ENCODE measurements around the gene ACTR1A. TPM values are rescaled to one million over a fixed set of nuclear protein-coding genes. Genes with fewer than 3 reads are reported as not detected.

ACTR1A gene
- polyA plus RNA-seq (2013, experiment 1 of 2) = 87.9 TPM
- polyA plus RNA-seq (2013, experiment 2 of 2) = 88.7 TPM

- Histone ChIP-seq H3K9me3 (ENCODE audit: control insufficient read depth, low read length) (no peaks in the 10 kb centered on the region), H3K23ac (ENCODE audit: low read length in 2 of 2) (no peak within 1 kb of the TSS), H2BK15ac (ENCODE audit: low read depth, poor library complexity, severe bottlenecking) (no peak within 1 kb of the TSS), H2BK120ac (ENCODE audit: low read depth, low read length) (peak within 1 kb of the TSS; percentile 50), H3K36me3 (ENCODE audit: control insufficient read depth in 1 of 2, insufficient read depth in 2 of 2, low read depth in 1 of 2, low read length in 2 of 2) (peaks cover 3 to 11% of the 10 kb centered on the region in 2 experiments), H3K4me2 (ENCODE audit: low read length, poor library complexity, severe bottlenecking) (peak within 1 kb of the TSS; percentile 70), H4K91ac (ENCODE audit: low read length) (no peak within 1 kb of the TSS), H3K4me1 (ENCODE audit: control insufficient read depth, insufficient read depth, low read depth, low read length) (peaks cover 13% of the 10 kb centered on the region), H3K27ac (ENCODE audit: low read length, poor library complexity, severe bottlenecking) (peak within 1 kb of the TSS; percentile 60), H3K9ac (ENCODE audit: low read length) (peak within 1 kb of the TSS; percentile 92), H3K4ac (ENCODE audit: low read depth in 1 of 2, low read length in 2 of 2) (peak within 1 kb of the TSS in 1 of 2 experiments; percentile 62), H2AFZ (ENCODE audit: low read depth, low read length) (peak within 1 kb of the TSS; percentile 16), H3K79me1 (replicated peaks; ENCODE audit: low read length, poor library complexity, severe bottlenecking) (peaks cover 15% of the 10 kb centered on the region), H4K8ac (ENCODE audit: low read length) (peak within 1 kb of the TSS; percentile 41), H3K4me3 (ENCODE audit: insufficient read depth in 1 of 2, low read depth in 1 of 2, low read length in 2 of 2) (peak within 1 kb of the TSS; percentile 76 to 91), H3K14ac (ENCODE audit: low read length in 2 of 2) (peak within 1 kb of the TSS in 1 of 2 experiments; percentile 50), H2AK5ac (ENCODE audit: low read length, severe bottlenecking) (no peak within 1 kb of the TSS), H3K27me3 (ENCODE audit: control insufficient read depth in 1 of 2, insufficient read depth in 1 of 2, low read length in 2 of 2) (no peaks in the 10 kb centered on the region), H2BK5ac (ENCODE audit: low read depth, low read length, poor library complexity, severe bottlenecking) (no peak within 1 kb of the TSS), H3K18ac (ENCODE audit: low read depth in 1 of 2, low read length in 2 of 2) (peak within 1 kb of the TSS; percentile 70 to 75), H2BK12ac (ENCODE audit: low read length in 2 of 2) (no peak within 1 kb of the TSS)
- WGBS = under 1% methylated on average over 38 of the region's 42 CpGs
- DNase-seq = peak; percentile 100
Measured at GRCh38 chr10:102502337-102503151, at the start of gene ACTR1A. Gene ACTR1A, minus strand, starts transcription at chr10:102502712. Its CDS starts 65 bp downstream, at chr10:102502647.

GRCh38 chr10:102550636-102551210 lies 48.2 kb upstream of the ACTR1A start:
- Histone ChIP-seq H3K23ac (ENCODE audit: low read length in 2 of 2) (no peak overlapping the region), H3K27me3 (ENCODE audit: control insufficient read depth in 1 of 2, insufficient read depth in 1 of 2, low read length in 2 of 2) (no peaks in the 10 kb centered on the region), H4K91ac (ENCODE audit: low read length) (no peak overlapping the region), H3K4me1 (ENCODE audit: control insufficient read depth, insufficient read depth, low read depth, low read length) (peaks cover 2% of the 10 kb centered on the region), H2AK5ac (ENCODE audit: low read length, severe bottlenecking) (no peak overlapping the region), H2AFZ (ENCODE audit: low read depth, low read length) (no peak overlapping the region), H3K14ac (ENCODE audit: low read length in 2 of 2) (no peak overlapping the region), H3K4me2 (ENCODE audit: low read length, poor library complexity, severe bottlenecking) (no peak overlapping the region), H3K36me3 (ENCODE audit: control insufficient read depth in 1 of 2, insufficient read depth in 2 of 2, low read depth in 1 of 2, low read length in 2 of 2) (peaks cover 16 to 28% of the 10 kb centered on the region in 2 experiments), H3K18ac (ENCODE audit: low read depth in 1 of 2, low read length in 2 of 2) (no peak overlapping the region), H3K79me1 (replicated peaks; ENCODE audit: low read length, poor library complexity, severe bottlenecking) (peaks cover 24% of the 10 kb centered on the region), H3K9me3 (ENCODE audit: control insufficient read depth, low read length) (no peaks in the 10 kb centered on the region), H3K4ac (ENCODE audit: low read depth in 1 of 2, low read length in 2 of 2) (no peak overlapping the region), H3K27ac (ENCODE audit: low read length, poor library complexity, severe bottlenecking) (no peak overlapping the region), H3K9ac (ENCODE audit: low read length) (no peak overlapping the region), H2BK5ac (ENCODE audit: low read depth, low read length, poor library complexity, severe bottlenecking) (no peak overlapping the region), H3K4me3 (ENCODE audit: insufficient read depth in 1 of 2, low read depth in 1 of 2, low read length in 2 of 2) (no peak overlapping the region), H2BK120ac (ENCODE audit: low read depth, low read length) (no peak overlapping the region), H4K8ac (ENCODE audit: low read length) (no peak overlapping the region), H2BK12ac (ENCODE audit: low read length in 2 of 2) (no peak overlapping the region), H2BK15ac (ENCODE audit: low read depth, poor library complexity, severe bottlenecking) (no peak overlapping the region)
- over 99% methylated on average over 9 of the region's 9 CpGs for WGBS
- no peak for DNase-seq

- H2BK120ac ChIP-seq (ENCODE audit: low read depth, low read length) = no peak overlapping the region
- H2BK12ac ChIP-seq (ENCODE audit: low read length in 2 of 2) = no peak overlapping the region
- H3K79me1 ChIP-seq (replicated peaks; ENCODE audit: low read length, poor library complexity, severe bottlenecking) = peaks cover 25% of the 10 kb centered on the region
- H2BK5ac ChIP-seq (ENCODE audit: low read depth, low read length, poor library complexity, severe bottlenecking) = no peak overlapping the region
- H3K4ac ChIP-seq (ENCODE audit: low read depth in 1 of 2, low read length in 2 of 2) = no peak overlapping the region
- no peaks in the 10 kb centered on the region for H3K27me3 ChIP-seq (ENCODE audit: control insufficient read depth in 1 of 2, insufficient read depth in 1 of 2, low read length in 2 of 2)
- H2BK15ac ChIP-seq (ENCODE audit: low read depth, poor library complexity, severe bottlenecking) = no peak overlapping the region
- no peak overlapping the region for H4K8ac ChIP-seq (ENCODE audit: low read length)
- H3K4me3 ChIP-seq (ENCODE audit: insufficient read depth in 1 of 2, low read depth in 1 of 2, low read length in 2 of 2) = no peak overlapping the region
- H3K4me1 ChIP-seq (ENCODE audit: control insufficient read depth, insufficient read depth, low read depth, low read length) = peaks cover 2% of the 10 kb centered on the region
- no peak overlapping the region for H3K14ac ChIP-seq (ENCODE audit: low read length in 2 of 2)
- no peak overlapping the region for H3K4me2 ChIP-seq (ENCODE audit: low read length, poor library complexity, severe bottlenecking)
- 100% methylated on average over 1 of the region's 1 CpG for WGBS
- no peak overlapping the region for H3K18ac ChIP-seq (ENCODE audit: low read depth in 1 of 2, low read length in 2 of 2)
- no peak overlapping the region for H2AK5ac ChIP-seq (ENCODE audit: low read length, severe bottlenecking)
- no peak overlapping the region for H3K27ac ChIP-seq (ENCODE audit: low read length, poor library complexity, severe bottlenecking)
- DNase-seq = no peak
- H3K23ac ChIP-seq (ENCODE audit: low read length in 2 of 2) = no peak overlapping the region
- no peak overlapping the region for H4K91ac ChIP-seq (ENCODE audit: low read length)
- peaks cover 16 to 28% of the 10 kb centered on the region in 2 experiments for H3K36me3 ChIP-seq (ENCODE audit: control insufficient read depth in 1 of 2, insufficient read depth in 2 of 2, low read depth in 1 of 2, low read length in 2 of 2)
- no peak overlapping the region for H2AFZ ChIP-seq (ENCODE audit: low read depth, low read length)
- no peak overlapping the region for H3K9ac ChIP-seq (ENCODE audit: low read length)
- H3K9me3 ChIP-seq (ENCODE audit: control insufficient read depth, low read length) = no peaks in the 10 kb centered on the region
Measured at GRCh38 chr10:102549549-102549948, 47.0 kb upstream of the ACTR1A start.

- Histone ChIP-seq H2BK12ac (ENCODE audit: low read length in 2 of 2) (no peak overlapping the region), H4K91ac (ENCODE audit: low read length) (peak overlapping the region; percentile 86), H3K14ac (ENCODE audit: low read length in 2 of 2) (no peak overlapping the region), H3K18ac (ENCODE audit: low read depth in 1 of 2, low read length in 2 of 2) (no peak overlapping the region), H3K27ac (ENCODE audit: low read length, poor library complexity, severe bottlenecking) (no peak overlapping the region), H2BK5ac (ENCODE audit: low read depth, low read length, poor library complexity, severe bottlenecking) (no peak overlapping the region), H2AFZ (ENCODE audit: low read depth, low read length) (no peak overlapping the region), H2AK5ac (ENCODE audit: low read length, severe bottlenecking) (no peak overlapping the region), H3K79me1 (replicated peaks; ENCODE audit: low read length, poor library complexity, severe bottlenecking) (peaks cover 25% of the 10 kb centered on the region), H3K36me3 (ENCODE audit: control insufficient read depth in 1 of 2, insufficient read depth in 2 of 2, low read depth in 1 of 2, low read length in 2 of 2) (peaks cover 13 to 18% of the 10 kb centered on the region in 2 experiments), H2BK15ac (ENCODE audit: low read depth, poor library complexity, severe bottlenecking) (no peak overlapping the region), H2BK120ac (ENCODE audit: low read depth, low read length) (no peak overlapping the region), H3K4me1 (ENCODE audit: control insufficient read depth, insufficient read depth, low read depth, low read length) (peaks cover 5% of the 10 kb centered on the region), H3K4me2 (ENCODE audit: low read length, poor library complexity, severe bottlenecking) (no peak overlapping the region), H4K8ac (ENCODE audit: low read length) (no peak overlapping the region), H3K9me3 (ENCODE audit: control insufficient read depth, low read length) (no peaks in the 10 kb centered on the region), H3K4me3 (ENCODE audit: insufficient read depth in 1 of 2, low read depth in 1 of 2, low read length in 2 of 2) (peak overlapping the region in 1 of 2 experiments; percentile 38), H3K9ac (ENCODE audit: low read length) (peak overlapping the region; percentile 49), H3K4ac (ENCODE audit: low read depth in 1 of 2, low read length in 2 of 2) (no peak overlapping the region), H3K23ac (ENCODE audit: low read length in 2 of 2) (no peak overlapping the region), H3K27me3 (ENCODE audit: control insufficient read depth in 1 of 2, insufficient read depth in 1 of 2, low read length in 2 of 2) (no peaks in the 10 kb centered on the region)
- no peak for DNase-seq
- 86% methylated on average over 12 of the region's 12 CpGs for WGBS
Measured at GRCh38 chr10:102546606-102547320, 44.3 kb upstream of the ACTR1A start.
